ENCODE measurements around the gene EFCC1. TPM values are rescaled to one million over a fixed set of nuclear protein-coding genes. Genes with fewer than 3 reads are reported as not detected.
"Not testable (repeated sequence)": the region's sequence is repeated elsewhere in the genome, so short reads cannot be mapped to it uniquely, and the experiment has no call there.

EFCC1 gene
- total RNA-seq, 1 donor from 2014 or later = 0.41 TPM

DNA sequence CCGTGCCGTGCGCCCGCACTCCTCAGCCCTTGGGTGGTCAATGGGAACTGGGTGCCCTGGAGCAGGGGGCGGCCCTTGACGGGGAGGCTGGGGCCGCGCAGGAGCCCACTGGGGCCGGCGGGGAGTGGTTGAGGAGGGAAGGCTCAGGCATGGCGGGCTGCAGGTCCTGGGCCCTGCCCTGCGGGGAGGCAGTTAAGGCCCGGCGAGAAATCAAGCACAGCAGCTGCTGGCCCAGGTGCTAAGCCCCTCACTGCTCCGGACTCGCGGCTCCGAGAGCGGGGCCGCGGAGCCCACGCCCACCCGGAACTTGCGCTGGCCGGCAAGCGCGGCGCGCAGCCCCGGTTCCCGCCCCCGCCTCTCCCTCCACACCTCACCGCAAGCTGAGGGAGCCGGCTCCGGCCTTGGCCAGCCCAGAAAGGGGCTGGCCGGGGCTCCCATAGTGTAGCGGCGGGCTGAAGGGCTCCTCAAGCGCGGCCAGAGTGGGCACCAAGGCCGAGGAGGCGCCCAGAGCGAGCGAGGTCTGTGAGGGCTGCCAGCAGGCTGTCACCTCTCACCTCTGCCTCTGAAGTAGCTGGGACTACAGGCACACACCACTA, 67.3 kb downstream of the EFCC1 start:
- no peak for DNase-seq (ENCODE audit: low spot score in 2 of 2)
- FAIRE-seq = no peak

DNA sequence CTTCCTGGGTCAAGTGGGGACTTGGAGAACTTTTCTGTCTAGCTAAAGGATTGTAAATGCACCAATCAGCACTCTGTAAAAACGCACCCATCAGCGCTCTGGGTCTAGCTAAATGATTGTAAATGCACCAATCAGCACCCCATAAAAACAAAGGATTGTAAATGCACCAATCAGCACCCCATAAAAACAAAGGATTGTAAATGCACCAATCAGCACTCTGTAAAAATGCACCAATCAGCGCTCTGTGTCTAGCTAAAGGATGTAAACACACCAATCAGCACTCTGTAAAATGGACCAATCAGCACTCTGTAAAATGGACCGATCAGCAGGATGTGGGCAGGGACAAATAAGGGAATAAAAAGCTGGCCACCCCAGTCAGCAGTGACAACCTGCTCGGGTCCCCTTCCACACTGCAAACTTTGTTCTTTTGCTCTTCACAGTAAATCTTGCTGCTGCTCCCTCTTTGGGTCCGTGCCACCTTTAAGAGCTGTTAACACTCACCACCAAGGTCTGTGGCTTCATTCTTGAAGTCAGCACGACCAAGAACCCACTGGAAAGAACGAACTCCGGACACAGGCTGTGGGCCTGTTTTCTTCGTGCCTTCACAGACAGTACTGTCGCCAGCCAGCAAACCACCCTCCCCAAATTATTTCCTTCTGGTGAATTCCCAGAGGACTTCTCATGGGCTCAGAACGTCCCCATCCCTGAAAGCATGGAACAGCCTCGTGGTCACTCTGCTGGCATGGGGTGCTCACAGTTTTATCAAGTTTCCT, 68.4 kb downstream of the EFCC1 start:
- not testable (repeated sequence) for DNase-seq (ENCODE audit: low spot score in 2 of 2); FAIRE-seq

DNA sequence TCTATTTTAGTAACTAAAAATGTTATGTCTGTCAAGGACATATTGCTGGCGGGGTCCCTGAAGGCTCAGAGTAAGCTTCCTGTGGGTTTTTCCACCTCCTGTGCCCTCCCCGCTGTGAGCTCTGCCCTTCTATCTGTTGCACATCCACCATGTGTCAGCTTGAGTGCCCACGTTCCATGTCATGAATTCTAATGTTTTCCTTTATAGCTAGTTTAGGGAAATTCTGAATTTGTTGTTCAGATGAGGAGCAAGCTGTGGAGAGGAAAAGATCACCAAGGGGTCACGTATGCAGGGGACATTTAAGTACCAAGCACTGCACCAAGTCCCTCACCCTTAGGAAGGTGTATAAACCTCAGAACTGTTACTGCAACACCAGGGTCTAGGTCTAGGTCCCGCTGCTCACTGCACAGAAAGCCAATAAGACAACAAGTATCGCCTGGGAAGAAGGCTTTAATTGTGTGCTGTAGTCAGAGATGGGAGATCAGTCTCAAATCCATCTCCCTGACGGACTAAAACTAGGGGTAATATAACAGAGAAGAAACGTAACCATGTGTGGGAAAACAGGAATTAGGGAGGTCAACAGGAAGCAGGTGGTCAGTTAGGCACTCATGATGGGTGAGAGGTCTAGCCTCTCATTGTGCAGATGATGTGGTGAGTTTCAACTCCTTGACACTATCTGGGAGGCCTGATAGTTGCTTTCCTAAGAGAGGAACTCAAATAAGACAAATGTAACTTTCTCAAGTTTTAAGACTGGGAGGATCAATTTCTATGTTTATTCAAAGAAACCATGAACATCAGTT, 69.2 kb downstream of the EFCC1 start:
- no peak for DNase-seq (ENCODE audit: low spot score in 2 of 2)
- no peak for FAIRE-seq

- FAIRE-seq (no peak), DNase-seq (ENCODE audit: low spot score in 2 of 2) (no peak)
Observed at GRCh38 chr3:129077222-129077621, 76.1 kb downstream of the EFCC1 start.

DNA sequence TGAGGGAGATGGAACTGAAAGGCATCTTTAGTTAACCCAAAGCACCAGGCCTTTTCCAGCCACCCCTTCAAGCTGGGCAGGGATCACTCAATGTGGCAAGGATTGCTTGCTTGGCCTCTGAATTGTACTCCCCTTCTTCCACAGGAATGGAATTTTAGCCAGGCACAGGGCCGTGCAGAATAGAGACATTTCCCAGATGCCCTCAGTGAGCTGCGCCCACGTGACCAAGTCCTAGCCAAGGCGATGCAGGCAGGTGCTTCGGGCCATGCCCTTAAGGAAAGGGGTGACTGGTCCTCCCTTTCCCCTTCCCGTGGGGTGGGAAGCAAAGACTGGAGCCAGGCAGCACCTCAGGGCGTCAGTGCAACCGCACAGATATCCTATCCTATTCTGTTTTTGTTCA, 77.4 kb downstream of the EFCC1 start:
- DNase-seq (ENCODE audit: low spot score in 2 of 2) (no peak), FAIRE-seq (no peak)

GRCh38 chr3:129081503-129081902, 80.4 kb downstream of the EFCC1 start:
- DNase-seq (ENCODE audit: low spot score in 2 of 2) (no peak), FAIRE-seq (no peak)

GRCh38 chr3:129082026-129082425, 80.9 kb downstream of the EFCC1 start:
- DNase-seq (ENCODE audit: low spot score in 2 of 2) (no peak), FAIRE-seq (no peak)

- no peak for FAIRE-seq
Observed at GRCh38 chr3:129084501-129084900, 83.4 kb downstream of the EFCC1 start.

GRCh38 chr3:129085165-129085715, 84.1 kb downstream of the EFCC1 start:
- no peak for DNase-seq (ENCODE audit: low spot score in 2 of 2)
- no peak for FAIRE-seq

More at GRCh38 chr3:129084501-129084900, 83.4 kb downstream of the EFCC1 start:
- no peak for DNase-seq (ENCODE audit: low spot score in 2 of 2)

GRCh38 chr3:129085818-129086217, 84.7 kb downstream of the EFCC1 start:
- no peak for DNase-seq (ENCODE audit: low spot score in 2 of 2)
- no peak for FAIRE-seq

GRCh38 chr3:129087138-129087702, 86.1 kb downstream of the EFCC1 start:
- DNase-seq (ENCODE audit: low spot score in 2 of 2) = no peak

DNA sequence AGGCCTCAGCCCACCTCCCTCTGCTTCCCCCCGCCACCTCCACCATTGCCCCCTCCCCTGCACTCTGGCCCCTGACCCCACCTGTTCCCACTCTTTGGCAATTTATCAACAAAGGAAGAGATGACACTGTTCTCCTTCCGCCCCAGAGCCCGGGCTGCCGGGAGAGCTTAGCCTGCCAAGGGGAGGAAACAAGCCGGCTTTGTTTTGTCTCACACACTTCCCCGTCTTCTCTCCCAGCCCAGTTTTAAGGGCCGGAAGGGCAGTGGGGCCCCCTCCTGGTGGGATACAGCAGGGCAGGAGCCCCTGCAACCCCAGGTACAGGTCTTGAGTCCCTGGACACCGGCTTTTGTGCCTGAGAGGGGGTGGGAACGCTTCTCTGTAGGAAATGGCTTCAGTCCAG, 86.8 kb downstream of the EFCC1 start:
- not testable (repeated sequence) for FAIRE-seq; DNase-seq (ENCODE audit: low spot score in 2 of 2)

More at GRCh38 chr3:129087138-129087702, 86.1 kb downstream of the EFCC1 start:
- FAIRE-seq = peak; percentile 85

- not testable (repeated sequence) for DNase-seq (ENCODE audit: low spot score in 2 of 2); FAIRE-seq
Observed at GRCh38 chr3:129088312-129088711, 87.2 kb downstream of the EFCC1 start.

Other genes starting within 250 kb of the EFCC1 start
- gene ACAD9, start 121.7 kb upstream of the EFCC1 start, total RNA-seq = 27.7 TPM
- 1.6 TPM for gene CFAP92, start 7.2 kb upstream of the EFCC1 start, total RNA-seq
- not detected for gene GP9, start 59.5 kb downstream of the EFCC1 start, total RNA-seq
- gene RAB43, start 120.5 kb downstream of the EFCC1 start, total RNA-seq = 2.0 TPM
- gene ISY1, start 159.8 kb downstream of the EFCC1 start, total RNA-seq = 13.9 TPM
- 169 TPM for gene CNBP, start 182.6 kb downstream of the EFCC1 start, total RNA-seq
- gene COPG1, start 248.3 kb downstream of the EFCC1 start, total RNA-seq = 137 TPM

Measured in frontal cortex (tissue), 4 donors.